A549 (cell line): ENCODE data around the gene NOS1AP. TPM values are rescaled to one million over a fixed set of nuclear protein-coding genes. Genes with fewer than 3 reads are reported as not detected.

Experiments used
- ATAC-seq, 2 experiments: fragments of 200-7000 bp in 1 of 2; fragments of >200 bp in 1 of 2; cut with Nextera tagmentation in 1 of 2; cut with Tn5 transposase in 1 of 2; 3 replicates each; pipeline versions ENCODE4 v1.8.0 to v1.9.1; 2018 to 2020; ENCODE audit warnings: mild to moderate bottlenecking in 1 of 2, moderate library complexity in 1 of 2
- CTCF ChIA-PET: fragments of 300-600 bp; sonication (Branson Sonifier 250); formaldehyde crosslinking; extraction: SDS; loops from one replicate; lab custom pipeline; 2021; ENCODE audit warnings: antibody characterized with exemption, inconsistent platforms; lab: Yijun Ruan, JAX
- POLR2A ChIA-PET: fragments of 350-600 bp; formaldehyde crosslinking; extraction: SDS; loops from one replicate; lab custom pipeline; 2021; ENCODE audit warnings: antibody characterized with exemption, inconsistent platforms; lab: Yijun Ruan, JAX
- DNase-seq, 2 experiments: peaks; one replicate each; pipeline versions ENCODE4 v3.0.0 to v3.0.0-alpha.2; 2011 to 2016; ENCODE audit warnings: low read depth in 1 of 2, low spot score in 1 of 2
- FAIRE-seq: peaks from 2 replicates; lab custom pipeline; 2011; peaks lifted over from hg19 to GRCh38; lab: Jason Lieb, UNC
- H3K27ac ChIP-seq, 2 experiments: fragments of >200 bp; sonication (Bioruptor Twin); formaldehyde crosslinking; 3 replicates each; pipeline ENCODE4 v1.5.1; 2016 to 2017
- H3K4me1 ChIP-seq: fragments of >200 bp; sonication (Bioruptor Twin); formaldehyde crosslinking; 3 replicates; pipeline ENCODE4 v1.6.1; 2016
- H3K4me2 ChIP-seq: fragments of >200 bp; sonication (Bioruptor Twin); formaldehyde crosslinking; 3 replicates; pipeline ENCODE4 v1.6.1; 2016
- H3K4me3 ChIP-seq: fragments of >200 bp; sonication (Bioruptor Twin); formaldehyde crosslinking; 3 replicates; pipeline ENCODE4 v1.5.1; 2016
- H3K9me3 ChIP-seq: fragments of >200 bp; sonication (Bioruptor Twin); formaldehyde crosslinking; 3 replicates; pipeline ENCODE4 v1.6.1; 2016
- CBX8 ChIP-seq: fragments of 200-600 bp; sonication (generic); IDR thresholded peaks from 2 replicates; pipeline ENCODE4 v1.6.1; 2016
- CEBPB ChIP-seq, 2 experiments: fragments of >200 bp in 1 of 2; sonication (Bioruptor Twin) in 1 of 2; formaldehyde crosslinking in 1 of 2; IDR thresholded peaks; 2 replicates each; pipeline ENCODE4 v1.6.1; 2012 to 2016
- CTCF ChIP-seq: fragments of >200 bp; sonication (Bioruptor Twin); formaldehyde crosslinking; IDR thresholded peaks from 3 replicates; pipeline ENCODE4 v1.5.1; 2016
- E2F6 ChIP-seq: IDR thresholded peaks from 2 replicates; pipeline ENCODE4 v1.6.1; 2012; ENCODE audit warnings: low read depth, borderline replicate concordance
- EHF ChIP-seq: fragments of 250-450 bp; sonication (Bioruptor Pico); IDR thresholded peaks from 2 replicates; pipeline ENCODE4 v1.5.0; 2020; ENCODE audit warnings: mild to moderate bottlenecking
- ELK1 ChIP-seq: fragments of 150-350 bp; IDR thresholded peaks from 2 replicates; pipeline ENCODE4 v1.6.1; 2014; ENCODE audit warnings: low read depth, mild to moderate bottlenecking, low read length
- EP300 ChIP-seq, 2 experiments: fragments of >200 bp; sonication (Bioruptor Twin); formaldehyde crosslinking; IDR thresholded peaks; 2 replicates in 1 of 2; 3 replicates in 1 of 2; pipeline ENCODE4 v1.6.1; 2016 to 2017
- FOSL2 ChIP-seq, 2 experiments: fragments of 450-650 bp in 1 of 2; fragments of >200 bp in 1 of 2; sonication (Bioruptor Twin) in 1 of 2; formaldehyde crosslinking; IDR thresholded peaks; 2 replicates each; pipeline versions ENCODE4 v1.5.0 to v1.6.1; 2016 to 2020; ENCODE audit warnings: mild to moderate bottlenecking in 1 of 2, moderate library complexity in 1 of 2
- GATA3 ChIP-seq: IDR thresholded peaks from 2 replicates; pipeline ENCODE4 v1.6.1; 2012; ENCODE audit warnings: borderline replicate concordance
- HEYL ChIP-seq: fragments of 250-450 bp; sonication (Bioruptor Pico); IDR thresholded peaks from 2 replicates; pipeline ENCODE4 v1.8.0; 2021; ENCODE audit warnings: mild to moderate bottlenecking, moderate library complexity
- HOXB5 ChIP-seq: fragments of 250-450 bp; sonication (Bioruptor Pico); IDR thresholded peaks from 2 replicates; pipeline ENCODE4 v1.5.0; 2020; ENCODE audit warnings: mild to moderate bottlenecking, moderate library complexity
- JUN ChIP-seq, 2 experiments: fragments of >200 bp; sonication (Bioruptor Twin); formaldehyde crosslinking; IDR thresholded peaks; 2 replicates in 1 of 2; 3 replicates in 1 of 2; pipeline ENCODE4 v1.6.1; 2016 to 2017
- MAFK ChIP-seq: fragments of 450-650 bp; IDR thresholded peaks from 2 replicates; pipeline ENCODE4 v1.6.1; 2014; ENCODE audit not compliant: partially characterized antibody
- MAZ ChIP-seq: fragments of 150-350 bp; IDR thresholded peaks from 2 replicates; pipeline ENCODE4 v1.6.1; 2014; ENCODE audit warnings: antibody characterized with exemption, low read depth, low read length, borderline replicate concordance
- NPAS2 ChIP-seq: fragments of 250-450 bp; sonication (Bioruptor Pico); IDR thresholded peaks from 2 replicates; pipeline ENCODE4 v1.8.0; 2022; ENCODE audit warnings: mild to moderate bottlenecking, moderate library complexity, borderline replicate concordance
- RAD21 ChIP-seq, 2 experiments: fragments of >200 bp in 1 of 2; sonication (Bioruptor Twin) in 1 of 2; formaldehyde crosslinking in 1 of 2; IDR thresholded peaks in 1 of 2; conservative IDR thresholded peaks in 1 of 2; 2 replicates in 1 of 2; 3 replicates in 1 of 2; pipeline ENCODE4 v1.6.1; 2012 to 2018; ENCODE audit warnings: inconsistent platforms in 1 of 2
- REST ChIP-seq: fragments of 200-600 bp; sonication (generic); IDR thresholded peaks from 2 replicates; pipeline ENCODE4 v1.6.1; 2016; ENCODE audit warnings: antibody characterized with exemption, mild to moderate bottlenecking, moderate library complexity
- RFX5 ChIP-seq: fragments of 450-650 bp; IDR thresholded peaks from 2 replicates; pipeline ENCODE4 v1.7.1; 2014; ENCODE audit warnings: antibody characterized with exemption, mild to moderate bottlenecking, moderate library complexity
- SMC3 ChIP-seq: fragments of >200 bp; sonication (Bioruptor Twin); formaldehyde crosslinking; IDR thresholded peaks from 3 replicates; pipeline ENCODE4 v1.6.1; 2018; ENCODE audit warnings: inconsistent platforms
- ZC3H11A ChIP-seq: fragments of 450-650 bp; IDR thresholded peaks from 2 replicates; pipeline ENCODE4 v1.6.1; 2014; ENCODE audit warnings: antibody characterized with exemption, mild to moderate bottlenecking
- ZFP36 ChIP-seq: fragments of 450-650 bp; IDR thresholded peaks from 2 replicates; pipeline ENCODE4 v1.6.1; 2014; ENCODE audit warnings: borderline replicate concordance; ENCODE audit not compliant: partially characterized antibody
- WGBS: methylation state at CpG from one replicate; pipeline ENCODE4 v1.1.6; 2017; ENCODE audit errors: missing lambda C conversion rate; 5-methylcytosine and 5-hydroxymethylcytosine counted together
- polyA plus RNA-seq, 4 experiments: library from polyadenylated mRNA; depleted of rRNA in 3 of 4; stranded (reverse); fragments of >200 nt; fragmentation: RNase III in 1 of 4; extraction: RNeasy Plus Mini Kit Qiagen cat#74134 plus additional on column Dnase treatment in 1 of 4; gene quantifications; 2 replicates in 3 of 4; 3 replicates in 1 of 4; pipeline ENCODE4 v1.2.3, GENCODE V29; 2011 to 2017

The NOS1AP gene
- polyA plus RNA-seq, 2 of the 4 experiments (the other 2 are of a cell fraction), result 0.17 to 0.25 TPM

GRCh38 chr1:162276493-162276892 lies 207.0 kb downstream of the NOS1AP start:
- Histone ChIP-seq H3K9me3 (no peaks in the 10 kb centered on the region), H3K4me1 (no peaks in the 10 kb centered on the region), H3K27ac (no peak overlapping the region), H3K4me3 (no peak overlapping the region), H3K4me2 (no peak overlapping the region)
- CTCF ChIA-PET, result interaction anchor here (0.6 to 5.6 kb wide), 25 partner anchors 8 to 334 kb away, joined by 3 to 44 read pairs (median 4); no protein-coding TSS in a partner anchor
- TF ChIP-seq RAD21 (conservative IDR thresholded peaks at IDR 0.05 in 1 of 2, IDR thresholded peaks at IDR 0.05 in 1 of 2) (peak; percentile 78 to 83), SMC3 (peak; percentile 74), EHF (CRISPR knock-in tag) (no peak), RFX5 (no peak), ZC3H11A (no peak), HEYL (no peak), CTCF (peak; percentile 66), ELK1 (no peak), MAFK (no peak)
- FAIRE-seq, result peak; percentile 77
- ATAC-seq, result peak; percentile 68 to 81; a peak in 4 of 6 replicates
- DNase-seq, result peak; percentile 25 to 35
- WGBS, result 0% methylated on average over 1 of the region's 1 CpG
- POLR2A ChIA-PET, result no interaction called here

GRCh38 chr1:162279136-162279498 lies 209.6 kb downstream of the NOS1AP start:
- WGBS, result 58% methylated on average over 7 of the region's 7 CpGs
- Histone ChIP-seq H3K9me3 (no peaks in the 10 kb centered on the region), H3K4me1 (no peaks in the 10 kb centered on the region), H3K4me3 (no peak overlapping the region), H3K27ac (no peak overlapping the region), H3K4me2 (no peak overlapping the region)
- ATAC-seq (no peak), FAIRE-seq (no peak), DNase-seq (no peak)
- TF ChIP-seq ZFP36, result no peak
- POLR2A ChIA-PET, result no interaction called here
- CTCF ChIA-PET, result interaction anchor here (0.7 to 5.6 kb wide), 3 partner anchors 223 to 487 kb away, joined by 3 to 44 read pairs (median 4); no protein-coding TSS in a partner anchor

- H3K9me3 ChIP-seq, result no peaks in the 10 kb centered on the region
- no peaks in the 10 kb centered on the region for H3K4me1 ChIP-seq
- ATAC-seq (no peak), DNase-seq (no peak), FAIRE-seq (no peak)
- H3K27ac ChIP-seq, result no peak overlapping the region
- no peak overlapping the region for H3K4me3 ChIP-seq
- POLR2A ChIA-PET, result no interaction called here
- TF ChIP-seq RFX5 (no peak), EP300 (IDR thresholded peaks at IDR 0.05) (no peak), JUN (IDR thresholded peaks at IDR 0.05) (no peak), FOSL2 (IDR thresholded peaks at IDR 0.05) (no peak), FOSL2 (CRISPR knock-in tag; IDR thresholded peaks at IDR 0.05) (no peak), CEBPB (IDR thresholded peaks at IDR 0.05) (no peak), ZFP36 (no peak)
- CTCF ChIA-PET, result no interaction called here
- no peak overlapping the region for H3K4me2 ChIP-seq
- 44% methylated on average over 3 of the region's 3 CpGs for WGBS
Measured at GRCh38 chr1:162281426-162281825, 211.9 kb downstream of the NOS1AP start.

- ChIA-PET POLR2A (no interaction called here), CTCF (interaction anchor here (1.7 kb wide), 1 partner anchor 227 kb away, joined by 4 read pairs; no protein-coding TSS in a partner anchor)
- Histone ChIP-seq H3K27ac (no peak overlapping the region), H3K4me2 (no peak overlapping the region), H3K9me3 (no peaks in the 10 kb centered on the region), H3K4me1 (no peaks in the 10 kb centered on the region), H3K4me3 (no peak overlapping the region)
- FAIRE-seq (no peak), ATAC-seq (no peak), DNase-seq (no peak)
- WGBS, result 0% methylated on average over 1 of the region's 2 CpGs
- no peak for TF ChIP-seq SMC3
- no peak for TF ChIP-seq REST
- TF ChIP-seq NPAS2 (CRISPR knock-in tag), result no peak
- TF ChIP-seq E2F6, result no peak
- no peak for TF ChIP-seq GATA3
- no peak for TF ChIP-seq FOSL2 (IDR thresholded peaks at IDR 0.05)
- no peak for TF ChIP-seq FOSL2 (CRISPR knock-in tag; IDR thresholded peaks at IDR 0.05)
- no peak for TF ChIP-seq HOXB5 (CRISPR knock-in tag)
- TF ChIP-seq MAZ, result no peak
- TF ChIP-seq CTCF, result no peak
- no peak for TF ChIP-seq CBX8
Measured at GRCh38 chr1:162283657-162284056, 214.2 kb downstream of the NOS1AP start.
